ENCODE measurements around the gene TATDN2.

DNA sequence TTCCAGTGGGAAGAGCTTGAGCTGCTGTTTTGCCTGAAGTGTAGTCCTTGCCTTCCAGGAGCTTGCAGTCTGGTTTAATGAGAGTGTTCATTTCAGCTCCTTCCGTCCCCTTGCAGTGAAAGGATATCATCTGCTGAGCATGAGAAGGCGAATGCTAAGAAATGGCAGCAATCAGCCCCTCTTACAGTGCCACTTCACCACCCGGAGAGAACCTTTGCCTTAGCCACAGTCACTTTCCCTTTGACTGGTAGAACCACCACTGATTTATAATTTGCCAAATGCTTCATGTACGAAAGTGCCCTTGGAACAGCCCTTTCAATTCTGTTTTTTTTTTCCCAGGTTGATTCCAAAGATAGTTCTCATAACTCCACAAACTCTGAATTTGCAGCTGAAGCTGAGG, 11.5 kb downstream of the TATDN2 start:
- TF ChIP-seq TOX (CRISPR knock-in tag; IDR thresholded peaks at IDR 0.05; ENCODE audit: borderline replicate concordance): no peak
- TF ChIP-seq RARB (CRISPR knock-in tag; IDR thresholded peaks at IDR 0.05): no peak
- TF ChIP-seq ZFP3 (CRISPR knock-in tag; IDR thresholded peaks at IDR 0.05): no peak
- no peak for TF ChIP-seq CSDC2 (CRISPR knock-in tag; IDR thresholded peaks at IDR 0.05)

Data from SK-N-SH treated with all-trans-retinoic acid at 6 μM for 48 hours (cell line).